Measurements from ENCODE around the gene PDZD7. TPM values are rescaled to one million over a fixed set of nuclear protein-coding genes. Genes with fewer than 3 reads are reported as not detected.

Gene PDZD7
- polyA plus RNA-seq, 1 donor from 2014 or later: 1.5 TPM

- TF ChIP-seq POLR2AphosphoS5 (IDR thresholded peaks at IDR 0.05) (no peak), EZH2 (IDR thresholded peaks at IDR 0.05; ENCODE audit: borderline replicate concordance, insufficient read depth, low read length, poor library complexity, severe bottlenecking) (no peak)
- no peak overlapping the region for H3K27ac ChIP-seq (ENCODE audit: low read length)
- H3K4me3 ChIP-seq (ENCODE audit: low read length): no peak overlapping the region
- H3F3A ChIP-seq (ENCODE audit: insufficient read depth, low read length, poor library complexity, severe bottlenecking): no peaks in the 10 kb centered on the region
- H3K9me3 ChIP-seq (ENCODE audit: low read length): no peaks in the 10 kb centered on the region
- H3K9me2 ChIP-seq (ENCODE audit: insufficient read depth, low read length): no peaks in the 10 kb centered on the region
- no peaks in the 10 kb centered on the region for H4K20me1 ChIP-seq (ENCODE audit: insufficient read depth)
- H3K36me3 ChIP-seq (ENCODE audit: insufficient read depth, low read length): no peaks in the 10 kb centered on the region
- peaks cover 55% of the 10 kb centered on the region for H3K27me3 ChIP-seq (ENCODE audit: insufficient read depth, low read depth, low read length)
- no peak overlapping the region for H2AFZ ChIP-seq (ENCODE audit: low read depth, low read length)
- no peaks in the 10 kb centered on the region for H3K79me2 ChIP-seq (replicated peaks; ENCODE audit: insufficient read depth, low read length)
- H3K4me2 ChIP-seq (ENCODE audit: low read length): no peak overlapping the region
- no peak overlapping the region for H3K9ac ChIP-seq (ENCODE audit: low read length)
These were observed 11.6 kb downstream of the PDZD7 start for GRCh38 chr10:101019440-101019703.

DNA sequence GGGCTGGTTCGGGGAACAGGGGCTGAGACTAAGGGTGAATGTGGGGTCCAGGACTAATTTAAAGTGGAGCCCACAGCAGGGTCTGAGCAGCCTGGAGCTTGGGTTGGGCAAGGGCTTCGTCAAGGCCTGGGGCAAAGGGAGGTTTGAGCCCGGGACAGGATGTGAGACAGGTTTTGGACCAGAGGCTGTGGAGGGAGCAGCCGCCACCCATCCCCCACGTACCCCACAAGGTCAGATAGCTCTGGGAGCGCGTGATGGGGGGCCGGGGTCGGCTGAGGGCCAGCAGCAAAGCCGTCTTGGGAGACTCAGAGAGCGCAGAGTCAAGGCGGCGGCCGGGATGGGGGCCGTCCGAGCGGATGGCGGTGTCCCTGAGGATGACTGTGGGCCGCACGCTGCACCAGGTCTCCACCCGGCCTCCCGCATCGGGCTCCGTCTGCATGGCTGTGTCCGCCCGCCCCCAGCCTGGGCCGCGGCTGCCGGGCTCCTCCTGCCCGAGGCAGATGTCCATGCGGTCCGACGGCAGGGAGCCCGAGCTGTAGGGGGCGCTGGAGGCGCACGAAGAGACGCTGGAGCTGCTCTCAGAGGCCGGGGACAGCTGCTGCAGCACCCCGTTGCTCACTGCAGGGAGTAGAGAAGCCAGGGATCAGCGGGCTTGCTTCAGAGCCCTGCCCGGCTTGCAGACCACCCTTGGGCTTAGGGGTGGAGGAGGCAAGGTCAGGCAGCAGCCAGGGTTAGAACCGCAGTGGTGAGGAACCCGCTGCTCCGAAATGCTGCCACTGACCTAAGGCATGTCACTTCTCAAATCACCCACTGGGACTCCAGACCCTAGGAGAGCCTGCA is 12.1 kb downstream of the PDZD7 start:
- Histone ChIP-seq H4K20me1 (ENCODE audit: insufficient read depth) (no peaks in the 10 kb centered on the region), H3K27ac (ENCODE audit: low read length) (no peak overlapping the region), H3K4me2 (ENCODE audit: low read length) (no peak overlapping the region), H3F3A (ENCODE audit: insufficient read depth, low read length, poor library complexity, severe bottlenecking) (no peaks in the 10 kb centered on the region), H3K27me3 (ENCODE audit: insufficient read depth, low read depth, low read length) (peaks cover 55% of the 10 kb centered on the region), H3K9me3 (ENCODE audit: low read length) (no peaks in the 10 kb centered on the region), H3K36me3 (ENCODE audit: insufficient read depth, low read length) (no peaks in the 10 kb centered on the region), H3K79me2 (replicated peaks; ENCODE audit: insufficient read depth, low read length) (no peaks in the 10 kb centered on the region), H3K9me2 (ENCODE audit: insufficient read depth, low read length) (no peaks in the 10 kb centered on the region), H2AFZ (ENCODE audit: low read depth, low read length) (no peak overlapping the region), H3K9ac (ENCODE audit: low read length) (no peak overlapping the region), H3K4me3 (ENCODE audit: low read length) (no peak overlapping the region)
- TF ChIP-seq, protein P1, sequence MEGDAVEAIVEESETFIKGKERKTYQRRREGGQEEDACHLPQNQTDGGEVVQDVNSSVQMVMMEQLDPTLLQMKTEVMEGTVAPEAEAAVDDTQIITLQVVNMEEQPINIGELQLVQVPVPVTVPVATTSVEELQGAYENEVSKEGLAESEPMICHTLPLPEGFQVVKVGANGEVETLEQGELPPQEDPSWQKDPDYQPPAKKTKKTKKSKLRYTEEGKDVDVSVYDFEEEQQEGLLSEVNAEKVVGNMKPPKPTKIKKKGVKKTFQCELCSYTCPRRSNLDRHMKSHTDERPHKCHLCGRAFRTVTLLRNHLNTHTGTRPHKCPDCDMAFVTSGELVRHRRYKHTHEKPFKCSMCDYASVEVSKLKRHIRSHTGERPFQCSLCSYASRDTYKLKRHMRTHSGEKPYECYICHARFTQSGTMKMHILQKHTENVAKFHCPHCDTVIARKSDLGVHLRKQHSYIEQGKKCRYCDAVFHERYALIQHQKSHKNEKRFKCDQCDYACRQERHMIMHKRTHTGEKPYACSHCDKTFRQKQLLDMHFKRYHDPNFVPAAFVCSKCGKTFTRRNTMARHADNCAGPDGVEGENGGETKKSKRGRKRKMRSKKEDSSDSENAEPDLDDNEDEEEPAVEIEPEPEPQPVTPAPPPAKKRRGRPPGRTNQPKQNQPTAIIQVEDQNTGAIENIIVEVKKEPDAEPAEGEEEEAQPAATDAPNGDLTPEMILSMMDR (IDR thresholded peaks at IDR 0.05; ENCODE audit: poor library complexity, severe bottlenecking): peak; percentile 60
- no peak for TF ChIP-seq EZH2 (IDR thresholded peaks at IDR 0.05; ENCODE audit: borderline replicate concordance, insufficient read depth, low read length, poor library complexity, severe bottlenecking)
- TF ChIP-seq SMC3 (conservative IDR thresholded peaks at IDR 0.05; ENCODE audit: poor library complexity): no peak
- TF ChIP-seq POLR2AphosphoS5 (IDR thresholded peaks at IDR 0.05): no peak
- TF ChIP-seq, protein P2, sequence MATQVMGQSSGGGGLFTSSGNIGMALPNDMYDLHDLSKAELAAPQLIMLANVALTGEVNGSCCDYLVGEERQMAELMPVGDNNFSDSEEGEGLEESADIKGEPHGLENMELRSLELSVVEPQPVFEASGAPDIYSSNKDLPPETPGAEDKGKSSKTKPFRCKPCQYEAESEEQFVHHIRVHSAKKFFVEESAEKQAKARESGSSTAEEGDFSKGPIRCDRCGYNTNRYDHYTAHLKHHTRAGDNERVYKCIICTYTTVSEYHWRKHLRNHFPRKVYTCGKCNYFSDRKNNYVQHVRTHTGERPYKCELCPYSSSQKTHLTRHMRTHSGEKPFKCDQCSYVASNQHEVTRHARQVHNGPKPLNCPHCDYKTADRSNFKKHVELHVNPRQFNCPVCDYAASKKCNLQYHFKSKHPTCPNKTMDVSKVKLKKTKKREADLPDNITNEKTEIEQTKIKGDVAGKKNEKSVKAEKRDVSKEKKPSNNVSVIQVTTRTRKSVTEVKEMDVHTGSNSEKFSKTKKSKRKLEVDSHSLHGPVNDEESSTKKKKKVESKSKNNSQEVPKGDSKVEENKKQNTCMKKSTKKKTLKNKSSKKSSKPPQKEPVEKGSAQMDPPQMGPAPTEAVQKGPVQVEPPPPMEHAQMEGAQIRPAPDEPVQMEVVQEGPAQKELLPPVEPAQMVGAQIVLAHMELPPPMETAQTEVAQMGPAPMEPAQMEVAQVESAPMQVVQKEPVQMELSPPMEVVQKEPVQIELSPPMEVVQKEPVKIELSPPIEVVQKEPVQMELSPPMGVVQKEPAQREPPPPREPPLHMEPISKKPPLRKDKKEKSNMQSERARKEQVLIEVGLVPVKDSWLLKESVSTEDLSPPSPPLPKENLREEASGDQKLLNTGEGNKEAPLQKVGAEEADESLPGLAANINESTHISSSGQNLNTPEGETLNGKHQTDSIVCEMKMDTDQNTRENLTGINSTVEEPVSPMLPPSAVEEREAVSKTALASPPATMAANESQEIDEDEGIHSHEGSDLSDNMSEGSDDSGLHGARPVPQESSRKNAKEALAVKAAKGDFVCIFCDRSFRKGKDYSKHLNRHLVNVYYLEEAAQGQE (IDR thresholded peaks at IDR 0.05; ENCODE audit: borderline replicate concordance): no peak
- peak; percentile 35 for TF ChIP-seq RAD21 (conservative IDR thresholded peaks at IDR 0.05)
- no peak for TF ChIP-seq MXI1 (conservative IDR thresholded peaks at IDR 0.05; ENCODE audit: poor library complexity, severe bottlenecking)

GRCh38 chr10:101018118-101018599 is 12.8 kb downstream of the PDZD7 start:
- Histone ChIP-seq H3F3A (ENCODE audit: insufficient read depth, low read length, poor library complexity, severe bottlenecking) (no peaks in the 10 kb centered on the region), H3K4me2 (ENCODE audit: low read length) (no peak overlapping the region), H3K4me3 (ENCODE audit: low read length) (no peak overlapping the region), H3K9ac (ENCODE audit: low read length) (no peak overlapping the region), H3K27me3 (ENCODE audit: insufficient read depth, low read depth, low read length) (peaks cover 55% of the 10 kb centered on the region), H3K79me2 (replicated peaks; ENCODE audit: insufficient read depth, low read length) (no peaks in the 10 kb centered on the region), H3K36me3 (ENCODE audit: insufficient read depth, low read length) (no peaks in the 10 kb centered on the region), H2AFZ (ENCODE audit: low read depth, low read length) (no peak overlapping the region), H3K9me2 (ENCODE audit: insufficient read depth, low read length) (no peaks in the 10 kb centered on the region), H3K27ac (ENCODE audit: low read length) (no peak overlapping the region), H4K20me1 (ENCODE audit: insufficient read depth) (no peaks in the 10 kb centered on the region), H3K9me3 (ENCODE audit: low read length) (no peaks in the 10 kb centered on the region)
- TF ChIP-seq MXI1 (conservative IDR thresholded peaks at IDR 0.05; ENCODE audit: poor library complexity, severe bottlenecking) (no peak), EZH2 (IDR thresholded peaks at IDR 0.05; ENCODE audit: borderline replicate concordance, insufficient read depth, low read length, poor library complexity, severe bottlenecking) (no peak), TAF1 (IDR thresholded peaks at IDR 0.05; ENCODE audit: low read depth) (no peak), POLR2AphosphoS5 (IDR thresholded peaks at IDR 0.05) (no peak), SMC3 (conservative IDR thresholded peaks at IDR 0.05; ENCODE audit: poor library complexity) (no peak), RAD21 (conservative IDR thresholded peaks at IDR 0.05) (no peak)
- TF ChIP-seq, protein P1 (IDR thresholded peaks at IDR 0.05; ENCODE audit: poor library complexity, severe bottlenecking): no peak
- TF ChIP-seq, protein P2 (IDR thresholded peaks at IDR 0.05; ENCODE audit: borderline replicate concordance): no peak

Measured in neural cell (in vitro differentiated cells).